ENCODE data around the gene TRIM32. TPM values are rescaled to one million over a fixed set of nuclear protein-coding genes. Genes with fewer than 3 reads are reported as not detected.

TRIM32 gene, protein sequence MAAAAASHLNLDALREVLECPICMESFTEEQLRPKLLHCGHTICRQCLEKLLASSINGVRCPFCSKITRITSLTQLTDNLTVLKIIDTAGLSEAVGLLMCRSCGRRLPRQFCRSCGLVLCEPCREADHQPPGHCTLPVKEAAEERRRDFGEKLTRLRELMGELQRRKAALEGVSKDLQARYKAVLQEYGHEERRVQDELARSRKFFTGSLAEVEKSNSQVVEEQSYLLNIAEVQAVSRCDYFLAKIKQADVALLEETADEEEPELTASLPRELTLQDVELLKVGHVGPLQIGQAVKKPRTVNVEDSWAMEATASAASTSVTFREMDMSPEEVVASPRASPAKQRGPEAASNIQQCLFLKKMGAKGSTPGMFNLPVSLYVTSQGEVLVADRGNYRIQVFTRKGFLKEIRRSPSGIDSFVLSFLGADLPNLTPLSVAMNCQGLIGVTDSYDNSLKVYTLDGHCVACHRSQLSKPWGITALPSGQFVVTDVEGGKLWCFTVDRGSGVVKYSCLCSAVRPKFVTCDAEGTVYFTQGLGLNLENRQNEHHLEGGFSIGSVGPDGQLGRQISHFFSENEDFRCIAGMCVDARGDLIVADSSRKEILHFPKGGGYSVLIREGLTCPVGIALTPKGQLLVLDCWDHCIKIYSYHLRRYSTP
- total RNA-seq (2022; extraction: Qiagen RNA extraction): 19.4 to 24.7 TPM (median 22.0 TPM) in 5 replicates

DNA sequence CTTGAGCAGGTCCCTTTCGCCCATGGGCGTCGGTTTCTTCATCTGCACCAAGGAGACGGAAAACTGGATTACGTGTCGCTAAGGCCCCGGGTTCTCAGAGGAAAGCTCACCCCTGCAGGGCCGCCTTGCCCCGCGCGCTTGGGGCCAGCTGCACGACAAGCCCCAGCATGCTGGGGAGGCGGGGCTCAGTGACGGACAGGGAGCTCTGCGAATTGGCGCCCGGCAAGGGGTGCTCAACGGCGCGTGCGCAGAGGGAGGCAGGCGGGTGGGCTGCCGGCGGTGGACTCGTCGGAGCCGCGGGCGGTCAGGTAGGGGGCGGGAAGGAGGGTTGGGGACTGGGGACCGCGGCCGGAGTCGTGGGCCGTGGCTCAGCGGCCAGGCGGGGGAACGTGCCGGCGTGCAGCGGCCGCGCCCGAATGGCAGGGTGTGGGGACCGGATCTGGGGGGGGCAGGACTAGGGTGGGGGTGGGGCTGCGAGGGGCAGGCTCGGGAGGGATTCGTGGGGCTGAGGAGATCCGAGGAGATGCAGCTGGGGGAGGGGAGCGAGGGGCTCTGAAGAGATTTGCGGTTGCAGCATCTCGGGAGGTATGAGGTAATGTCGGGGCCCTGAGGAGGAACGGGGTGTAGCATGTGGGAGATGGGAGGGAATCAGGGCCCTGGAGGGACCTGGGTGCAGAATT lies at the start of gene TRIM32:
Gene TRIM32, plus strand, starts transcription at position 232 of the 680 bp plus-strand sequence. CDS start 10,438 bp downstream, outside the sequence.

Measured in A549 treated with CORT108297 at 1 μM for 4 hours (cell line).